Activated naive CD8-positive, alpha-beta T cell (primary cell): ENCODE results near the gene SCAPER.

Experiments
- H3K27ac Mint-ChIP-seq: one replicate; pipeline ENCODE4 v1.8.0; 2021; ENCODE audit warnings: mixed read lengths
- H3K27me3 Mint-ChIP-seq: one replicate; pipeline ENCODE4 v1.8.0; 2021; ENCODE audit warnings: mixed read lengths
- H3K36me3 Mint-ChIP-seq: one replicate; pipeline ENCODE4 v1.8.0; 2021; ENCODE audit warnings: mixed read lengths
- H3K4me1 Mint-ChIP-seq: one replicate; pipeline ENCODE4 v1.8.0; 2021; ENCODE audit warnings: low read depth, mixed read lengths
- H3K4me3 Mint-ChIP-seq: one replicate; pipeline ENCODE4 v1.8.0; 2021; ENCODE audit warnings: mild to moderate bottlenecking, mixed read lengths
- H3K9me3 Mint-ChIP-seq: one replicate; pipeline ENCODE4 v1.8.0; 2021; ENCODE audit warnings: low read depth, mixed read lengths

SCAPER gene, protein sequence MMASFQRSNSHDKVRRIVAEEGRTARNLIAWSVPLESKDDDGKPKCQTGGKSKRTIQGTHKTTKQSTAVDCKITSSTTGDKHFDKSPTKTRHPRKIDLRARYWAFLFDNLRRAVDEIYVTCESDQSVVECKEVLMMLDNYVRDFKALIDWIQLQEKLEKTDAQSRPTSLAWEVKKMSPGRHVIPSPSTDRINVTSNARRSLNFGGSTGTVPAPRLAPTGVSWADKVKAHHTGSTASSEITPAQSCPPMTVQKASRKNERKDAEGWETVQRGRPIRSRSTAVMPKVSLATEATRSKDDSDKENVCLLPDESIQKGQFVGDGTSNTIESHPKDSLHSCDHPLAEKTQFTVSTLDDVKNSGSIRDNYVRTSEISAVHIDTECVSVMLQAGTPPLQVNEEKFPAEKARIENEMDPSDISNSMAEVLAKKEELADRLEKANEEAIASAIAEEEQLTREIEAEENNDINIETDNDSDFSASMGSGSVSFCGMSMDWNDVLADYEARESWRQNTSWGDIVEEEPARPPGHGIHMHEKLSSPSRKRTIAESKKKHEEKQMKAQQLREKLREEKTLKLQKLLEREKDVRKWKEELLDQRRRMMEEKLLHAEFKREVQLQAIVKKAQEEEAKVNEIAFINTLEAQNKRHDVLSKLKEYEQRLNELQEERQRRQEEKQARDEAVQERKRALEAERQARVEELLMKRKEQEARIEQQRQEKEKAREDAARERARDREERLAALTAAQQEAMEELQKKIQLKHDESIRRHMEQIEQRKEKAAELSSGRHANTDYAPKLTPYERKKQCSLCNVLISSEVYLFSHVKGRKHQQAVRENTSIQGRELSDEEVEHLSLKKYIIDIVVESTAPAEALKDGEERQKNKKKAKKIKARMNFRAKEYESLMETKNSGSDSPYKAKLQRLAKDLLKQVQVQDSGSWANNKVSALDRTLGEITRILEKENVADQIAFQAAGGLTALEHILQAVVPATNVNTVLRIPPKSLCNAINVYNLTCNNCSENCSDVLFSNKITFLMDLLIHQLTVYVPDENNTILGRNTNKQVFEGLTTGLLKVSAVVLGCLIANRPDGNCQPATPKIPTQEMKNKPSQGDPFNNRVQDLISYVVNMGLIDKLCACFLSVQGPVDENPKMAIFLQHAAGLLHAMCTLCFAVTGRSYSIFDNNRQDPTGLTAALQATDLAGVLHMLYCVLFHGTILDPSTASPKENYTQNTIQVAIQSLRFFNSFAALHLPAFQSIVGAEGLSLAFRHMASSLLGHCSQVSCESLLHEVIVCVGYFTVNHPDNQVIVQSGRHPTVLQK (N-terminal part only)

DNA sequence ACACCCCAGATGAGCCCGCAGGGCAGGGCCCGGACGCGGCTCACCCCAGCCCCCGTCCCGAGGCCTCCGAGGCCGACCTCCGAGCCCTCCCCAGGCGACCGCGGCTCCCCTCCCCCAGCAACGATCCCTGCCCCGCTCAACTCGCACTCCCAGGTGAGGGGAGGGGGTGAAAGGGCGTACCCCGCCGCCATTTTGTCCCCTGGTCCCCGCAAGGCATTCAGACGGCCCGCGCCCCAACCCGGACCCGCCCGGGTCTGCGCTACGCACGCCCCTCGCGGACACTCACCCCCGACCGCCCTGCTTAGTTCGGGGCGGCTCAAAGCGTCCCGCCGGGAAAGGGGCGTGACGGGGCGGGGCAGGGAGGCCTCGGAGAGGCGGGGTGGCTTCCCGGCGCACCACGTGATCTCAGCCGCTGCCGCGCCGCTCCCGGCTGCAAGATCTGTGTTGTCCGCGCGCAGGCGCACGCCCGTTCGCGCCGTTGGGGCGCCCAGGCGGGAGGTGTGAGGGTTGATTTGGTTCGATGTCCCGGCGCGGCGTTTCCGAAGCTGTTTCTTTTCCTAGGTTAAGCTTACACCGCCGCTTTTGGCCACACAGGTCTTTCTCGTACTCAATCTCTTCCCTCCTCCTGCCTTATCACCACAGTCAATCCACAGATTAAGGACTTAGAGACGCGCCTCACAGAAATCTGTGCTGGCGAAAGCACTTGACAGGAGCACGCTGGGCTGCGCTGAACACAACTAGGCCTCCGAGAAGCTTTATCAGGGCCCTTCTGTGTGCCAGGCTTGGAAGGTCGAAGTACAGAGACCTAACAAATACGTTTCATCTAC lies at the start of gene SCAPER:
TSS of gene SCAPER (minus strand) at position 328 of the 827 bp plus-strand sequence. CDS start 21,523 bp downstream, outside the sequence.
- peak within 1 kb of the TSS; percentile 89 for H3K4me3 Mint-ChIP-seq
- H3K27ac Mint-ChIP-seq, result peak within 1 kb of the TSS; percentile 95
- H3K36me3 Mint-ChIP-seq, result no peaks in the 10 kb centered on the region
- H3K9me3 Mint-ChIP-seq, result no peaks in the 10 kb centered on the region
- no peaks in the 10 kb centered on the region for H3K27me3 Mint-ChIP-seq
- peaks cover 32% of the 10 kb centered on the region for H3K4me1 Mint-ChIP-seq

DNA sequence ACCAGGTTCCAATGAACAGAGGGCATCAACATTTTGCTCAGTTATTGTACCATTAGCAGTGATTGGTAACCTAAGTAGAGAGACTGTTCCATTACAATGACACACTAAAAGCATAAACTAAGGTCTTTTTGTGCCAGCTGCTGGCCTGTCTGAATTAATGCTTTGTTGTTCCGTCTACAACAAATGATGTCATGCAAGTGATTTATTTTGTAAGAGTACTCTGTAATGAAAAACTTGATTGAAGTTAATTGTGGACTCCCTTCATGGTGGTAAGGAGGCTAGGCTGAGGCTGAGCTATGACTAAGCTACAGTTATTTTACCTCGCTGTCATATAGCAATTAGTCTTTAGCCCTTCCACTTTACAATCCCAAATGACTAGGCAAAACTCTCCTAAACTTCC lies 49.6 kb upstream of the SCAPER start:
- Mint-ChIP-seq H3K36me3 (peaks cover 2% of the 10 kb centered on the region), H3K9me3 (no peaks in the 10 kb centered on the region), H3K4me1 (peaks cover 16% of the 10 kb centered on the region), H3K4me3 (no peak overlapping the region), H3K27me3 (no peaks in the 10 kb centered on the region), H3K27ac (no peak overlapping the region)

DNA sequence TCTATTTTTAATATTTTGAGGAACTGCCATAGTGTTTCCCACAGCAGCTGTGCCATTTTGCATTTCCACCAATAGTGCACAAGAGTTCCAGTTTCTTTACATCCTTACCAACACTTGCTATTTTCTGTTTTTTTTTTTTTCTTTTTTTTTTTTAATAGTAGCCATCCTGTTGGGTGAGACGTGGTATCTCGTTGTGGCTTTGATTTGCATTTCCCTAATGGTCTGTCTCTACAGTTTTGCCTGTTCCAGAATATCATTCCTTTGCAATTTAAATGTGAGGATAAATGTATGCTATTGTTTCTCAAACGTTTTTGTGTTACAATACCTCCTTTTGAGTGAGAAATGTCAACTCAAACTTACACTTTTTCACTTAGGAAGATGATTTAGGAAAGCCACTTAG lies 48.8 kb upstream of the SCAPER start:
- H3K27ac Mint-ChIP-seq, result no peak overlapping the region
- H3K36me3 Mint-ChIP-seq, result peaks cover 2% of the 10 kb centered on the region
- no peaks in the 10 kb centered on the region for H3K27me3 Mint-ChIP-seq
- H3K4me3 Mint-ChIP-seq, result no peak overlapping the region
- no peaks in the 10 kb centered on the region for H3K9me3 Mint-ChIP-seq
- peaks cover 16% of the 10 kb centered on the region for H3K4me1 Mint-ChIP-seq

DNA sequence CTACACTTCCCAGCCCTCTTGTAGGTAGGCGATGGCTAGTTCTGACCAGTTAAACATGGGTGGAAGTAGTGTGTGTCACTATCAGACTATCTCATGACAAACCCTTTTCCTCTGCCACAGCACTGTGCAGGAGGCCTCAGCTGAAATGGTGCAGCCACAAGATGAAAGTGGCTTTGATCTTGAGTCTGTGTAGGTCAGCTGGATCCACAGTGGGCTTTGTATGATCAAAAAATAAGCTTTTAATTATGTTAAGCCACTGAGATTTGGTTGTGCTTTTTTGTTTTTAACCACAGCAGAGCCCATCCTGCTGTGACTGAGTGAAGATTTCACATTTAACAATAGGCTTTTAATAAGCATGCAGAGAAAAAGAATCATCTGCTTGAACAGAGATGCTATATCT lies 46.1 kb upstream of the SCAPER start:
- Mint-ChIP-seq H3K4me3 (no peak overlapping the region), H3K4me1 (peaks cover 16% of the 10 kb centered on the region), H3K9me3 (no peaks in the 10 kb centered on the region), H3K27me3 (no peaks in the 10 kb centered on the region), H3K36me3 (peaks cover 2% of the 10 kb centered on the region), H3K27ac (peak overlapping the region; percentile 0)

DNA sequence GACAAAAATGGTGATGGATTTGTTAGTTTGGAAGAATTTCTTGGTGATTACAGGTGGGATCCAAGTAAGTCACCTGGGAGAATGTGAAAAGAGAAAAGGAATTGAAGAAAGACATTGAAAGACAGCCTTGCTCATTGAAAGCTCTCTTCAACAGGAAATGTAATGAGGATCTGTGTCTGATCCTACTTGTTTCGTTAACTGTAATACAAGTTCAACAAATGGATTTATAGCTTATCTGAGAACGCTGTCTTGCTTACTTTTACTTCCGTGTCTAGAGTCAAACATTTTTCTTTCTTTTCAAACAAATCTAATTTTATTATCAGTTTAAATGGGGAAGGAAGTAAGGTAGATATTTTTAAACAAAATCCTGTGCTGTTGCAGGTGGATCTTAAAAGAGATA lies 42.3 kb upstream of the SCAPER start:
- Mint-ChIP-seq H3K4me3 (no peak overlapping the region), H3K36me3 (peaks cover 14% of the 10 kb centered on the region), H3K27me3 (no peaks in the 10 kb centered on the region), H3K27ac (peak overlapping the region; percentile 19), H3K9me3 (no peaks in the 10 kb centered on the region), H3K4me1 (peaks cover 17% of the 10 kb centered on the region)

DNA sequence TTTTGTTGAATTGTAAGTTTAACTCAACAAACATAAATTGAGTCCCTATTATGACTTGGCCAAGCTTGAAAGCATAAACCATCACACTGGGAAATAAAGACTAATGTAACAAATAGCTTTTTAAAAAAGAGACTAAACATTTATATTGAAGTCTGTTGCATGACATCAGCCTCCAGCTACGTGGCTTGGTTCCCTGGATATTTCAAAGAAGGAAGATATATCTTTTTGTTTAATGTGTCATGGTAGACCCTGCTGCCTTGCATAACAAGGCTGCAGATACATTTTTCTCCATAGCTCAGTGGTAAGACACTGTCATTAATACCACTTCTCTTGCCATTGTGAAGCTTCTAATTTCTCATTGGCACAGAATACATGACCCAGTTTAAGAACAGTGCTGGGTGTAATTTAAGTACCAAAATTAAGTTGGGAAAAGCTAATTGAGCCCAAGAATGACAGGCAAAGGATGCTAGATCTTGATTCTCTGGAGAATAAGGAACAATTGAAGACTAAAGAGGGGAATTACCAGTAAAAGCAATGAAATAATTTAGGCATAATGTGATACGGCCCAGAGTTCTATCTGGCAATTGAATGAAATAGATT lies 40.5 kb upstream of the SCAPER start:
- H3K27ac Mint-ChIP-seq, result no peak overlapping the region

DNA sequence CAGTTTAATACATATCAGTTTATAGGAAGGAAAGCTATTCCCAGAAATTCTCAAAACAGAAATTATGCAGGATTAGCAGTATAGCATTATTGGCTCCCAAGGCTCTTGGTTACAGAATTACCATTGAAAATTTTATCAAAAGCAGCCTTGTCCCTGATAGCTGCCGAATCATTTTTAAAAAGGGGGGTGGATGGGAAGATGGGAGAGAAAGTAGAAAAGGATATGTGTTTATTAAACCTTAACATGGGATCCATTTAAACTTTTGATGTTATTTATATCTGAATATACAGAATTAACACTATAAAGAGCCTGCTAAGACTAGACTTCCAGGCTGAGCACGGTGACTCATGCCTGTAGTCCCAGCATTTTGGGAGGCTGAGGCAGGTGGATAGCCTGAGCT lies 37.2 kb upstream of the SCAPER start:
- Mint-ChIP-seq H3K27me3 (no peaks in the 10 kb centered on the region), H3K36me3 (peaks cover 13% of the 10 kb centered on the region), H3K4me3 (no peak overlapping the region), H3K27ac (no peak overlapping the region), H3K4me1 (peaks cover 11% of the 10 kb centered on the region), H3K9me3 (no peaks in the 10 kb centered on the region)

More for the DNA sequence above, 40.5 kb upstream of the SCAPER start:
- Mint-ChIP-seq H3K4me1 (peaks cover 4% of the 10 kb centered on the region), H3K36me3 (peaks cover 14% of the 10 kb centered on the region), H3K4me3 (no peak overlapping the region), H3K9me3 (no peaks in the 10 kb centered on the region), H3K27me3 (no peaks in the 10 kb centered on the region)

DNA sequence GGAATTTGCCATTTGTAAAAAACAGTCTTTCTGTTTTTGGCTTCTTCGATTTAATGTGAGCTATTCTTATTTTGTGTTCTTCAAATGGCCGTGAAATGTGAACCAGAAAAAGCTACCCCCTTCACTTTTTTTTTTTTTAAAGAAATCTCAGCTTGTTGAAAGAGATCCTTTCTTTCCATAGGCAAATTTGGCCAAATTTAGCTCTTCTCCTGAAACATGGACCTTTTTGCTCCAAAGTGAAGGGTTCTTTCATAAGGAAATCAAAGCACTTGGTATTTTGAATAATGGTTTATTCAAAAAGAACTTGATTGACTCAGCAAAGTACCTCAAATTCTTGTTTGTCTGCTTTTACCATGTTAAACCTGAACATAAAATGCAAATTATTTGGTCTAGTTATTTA lies 36.5 kb upstream of the SCAPER start:
- H3K9me3 Mint-ChIP-seq, result no peaks in the 10 kb centered on the region
- no peaks in the 10 kb centered on the region for H3K27me3 Mint-ChIP-seq
- H3K4me1 Mint-ChIP-seq, result peaks cover 11% of the 10 kb centered on the region
- no peak overlapping the region for H3K27ac Mint-ChIP-seq
- H3K36me3 Mint-ChIP-seq, result peaks cover 16% of the 10 kb centered on the region
- no peak overlapping the region for H3K4me3 Mint-ChIP-seq

DNA sequence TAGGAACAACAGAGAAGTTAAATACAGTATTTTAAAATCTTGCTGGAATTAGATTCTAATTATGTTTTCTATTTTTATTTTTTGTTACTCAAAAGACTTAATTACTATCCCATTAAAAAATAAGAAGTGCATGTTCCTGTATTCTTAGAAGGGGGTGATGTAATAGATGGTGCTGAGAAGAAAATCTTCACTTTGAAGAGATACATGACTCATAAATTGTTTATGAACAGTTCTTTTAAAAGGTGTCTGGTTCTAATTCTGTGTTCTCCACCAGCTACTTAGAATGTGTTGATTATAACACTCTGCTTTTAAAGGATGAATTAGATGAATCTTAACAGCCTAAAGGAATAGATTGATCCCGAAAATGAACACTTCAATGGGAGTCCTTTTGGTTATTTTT lies 34.6 kb upstream of the SCAPER start:
- Mint-ChIP-seq H3K4me1 (peaks cover 16% of the 10 kb centered on the region), H3K27ac (no peak overlapping the region), H3K36me3 (peaks cover 20% of the 10 kb centered on the region), H3K27me3 (no peaks in the 10 kb centered on the region), H3K4me3 (no peak overlapping the region), H3K9me3 (no peaks in the 10 kb centered on the region)

DNA sequence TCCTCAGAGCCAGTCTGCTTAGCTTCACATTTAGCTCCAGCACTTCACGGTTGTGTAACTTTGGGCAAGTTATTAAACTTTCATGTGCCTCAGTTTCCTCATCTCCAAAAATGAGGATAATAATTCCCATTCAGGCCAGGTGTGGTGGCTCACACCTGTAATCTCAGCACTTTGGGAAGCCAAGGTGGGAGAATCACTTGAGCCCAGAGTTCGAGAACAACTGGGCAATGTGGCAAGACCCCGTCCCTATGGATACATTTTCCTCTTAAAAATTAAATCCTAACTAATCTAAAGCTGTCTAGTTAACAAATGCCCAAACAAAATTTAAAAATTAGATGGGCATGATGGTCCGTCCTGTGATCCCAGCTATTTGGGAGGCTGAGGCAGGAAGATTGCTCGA lies 33.6 kb upstream of the SCAPER start:
- H3K4me1 Mint-ChIP-seq, result peaks cover 19% of the 10 kb centered on the region
- H3K27ac Mint-ChIP-seq, result no peak overlapping the region
- no peaks in the 10 kb centered on the region for H3K9me3 Mint-ChIP-seq
- no peaks in the 10 kb centered on the region for H3K27me3 Mint-ChIP-seq
- H3K4me3 Mint-ChIP-seq, result no peak overlapping the region
- peaks cover 16% of the 10 kb centered on the region for H3K36me3 Mint-ChIP-seq

DNA sequence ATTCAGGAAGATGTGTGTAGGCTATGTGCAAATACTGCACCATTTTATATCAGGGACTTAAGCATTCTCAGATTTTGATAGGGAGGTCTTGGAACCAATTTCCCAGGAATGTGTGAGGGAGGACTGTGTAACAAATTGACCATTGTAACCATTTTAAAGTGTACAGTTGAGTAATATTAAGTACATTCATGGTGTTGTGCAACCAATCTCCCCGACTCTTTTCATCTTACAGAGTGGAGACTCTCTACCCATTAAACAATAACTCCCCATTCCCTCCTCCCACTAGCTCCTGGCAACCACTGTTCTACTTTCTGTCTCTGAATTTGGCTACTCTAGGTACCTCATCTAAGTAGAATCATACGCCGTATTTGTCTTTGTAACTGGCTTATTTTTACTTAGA lies 31.5 kb upstream of the SCAPER start:
- Mint-ChIP-seq H3K4me1 (peaks cover 33% of the 10 kb centered on the region), H3K9me3 (no peaks in the 10 kb centered on the region), H3K27ac (no peak overlapping the region), H3K36me3 (peaks cover 12% of the 10 kb centered on the region), H3K27me3 (no peaks in the 10 kb centered on the region), H3K4me3 (no peak overlapping the region)

DNA sequence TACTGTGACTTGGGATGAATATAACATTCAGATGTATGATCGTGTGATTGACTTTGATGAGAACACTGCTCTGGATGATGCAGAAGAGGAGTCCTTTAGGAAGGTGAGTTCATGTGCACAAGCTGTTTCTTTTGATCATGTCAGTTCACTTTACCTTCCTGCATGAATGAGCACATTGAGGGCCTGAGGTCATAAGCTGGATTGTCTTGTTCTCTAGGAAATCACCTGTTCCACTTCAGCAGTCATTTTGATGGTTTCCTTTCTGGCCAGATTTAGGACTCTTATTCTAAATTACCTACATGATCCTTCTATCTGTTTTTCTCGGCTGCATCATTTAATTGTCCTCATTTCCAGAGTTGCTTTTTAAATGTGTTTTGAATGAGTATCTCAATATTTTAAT lies 30.5 kb upstream of the SCAPER start:
- Mint-ChIP-seq H3K27ac (peak overlapping the region; percentile 0), H3K27me3 (no peaks in the 10 kb centered on the region), H3K9me3 (no peaks in the 10 kb centered on the region), H3K36me3 (peaks cover 12% of the 10 kb centered on the region), H3K4me3 (no peak overlapping the region), H3K4me1 (peaks cover 39% of the 10 kb centered on the region)

DNA sequence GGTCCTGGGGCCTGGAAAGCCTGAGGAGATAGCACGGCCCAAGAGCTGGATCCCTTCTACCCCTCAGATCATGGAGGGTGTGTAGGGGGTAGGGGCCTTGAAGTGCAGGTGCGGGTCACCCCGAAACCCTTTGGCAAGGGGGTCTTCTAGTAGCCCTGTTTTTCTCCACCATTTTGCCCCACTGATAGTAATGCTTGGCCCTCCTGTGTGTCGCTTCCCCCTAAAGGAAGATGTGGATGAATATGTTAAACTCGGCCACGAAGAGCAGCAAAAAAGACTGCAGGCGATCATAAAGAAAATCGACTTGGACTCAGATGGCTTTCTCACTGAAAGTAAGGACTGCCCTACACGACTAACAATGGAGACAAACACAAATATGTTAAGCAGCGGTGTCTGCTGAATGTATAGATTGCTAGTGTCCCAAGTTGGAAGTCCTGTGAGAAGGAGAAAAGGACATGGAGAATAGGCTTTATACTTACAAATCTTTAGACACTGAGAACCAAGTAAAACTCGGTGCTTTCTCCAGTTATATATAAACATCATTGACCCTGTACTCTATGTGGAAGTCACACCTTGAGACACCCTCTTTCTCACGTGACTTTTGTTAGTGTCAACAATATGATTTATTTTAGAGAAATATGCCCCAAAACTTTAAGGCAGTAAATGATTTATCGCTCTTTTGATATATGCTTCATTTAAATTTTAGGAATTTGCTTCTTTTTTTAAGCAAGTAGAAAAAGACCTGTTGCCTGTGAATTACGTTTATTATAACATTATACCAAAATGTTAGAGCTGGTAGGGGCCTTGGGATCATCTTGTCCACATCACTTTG lies 27.2 kb upstream of the SCAPER start:
- H3K27ac Mint-ChIP-seq, result peak overlapping the region; percentile 91
- H3K9me3 Mint-ChIP-seq, result no peaks in the 10 kb centered on the region
- peaks cover 32% of the 10 kb centered on the region for H3K4me1 Mint-ChIP-seq
- no peaks in the 10 kb centered on the region for H3K27me3 Mint-ChIP-seq
- peak overlapping the region; percentile 97 for H3K4me3 Mint-ChIP-seq
- peaks cover 12% of the 10 kb centered on the region for H3K36me3 Mint-ChIP-seq
